Nephron progenitor cell (in vitro differentiated cells): ENCODE data around the gene MORC1.

Experiments used
- DNase-seq: peaks from one replicate; pipeline ENCODE4 v3.0.0; 2021
- H3K27ac Mint-ChIP-seq: 2 replicates; pipeline ENCODE4 v1.8.0; 2021; ENCODE audit warnings: mild to moderate bottlenecking, moderate library complexity, mixed read lengths
- H3K27me3 Mint-ChIP-seq: 2 replicates; pipeline ENCODE4 v1.8.0; 2021; ENCODE audit warnings: mild to moderate bottlenecking, low read depth, mixed read lengths; ENCODE audit not compliant: poor library complexity
- H3K36me3 Mint-ChIP-seq: 2 replicates; pipeline ENCODE4 v1.8.0; 2021; ENCODE audit warnings: low read depth, mixed read lengths
- H3K4me1 Mint-ChIP-seq: 2 replicates; pipeline ENCODE4 v1.8.0; 2021; ENCODE audit warnings: mixed read lengths
- H3K4me3 Mint-ChIP-seq: 2 replicates; pipeline ENCODE4 v1.8.0; 2021; ENCODE audit warnings: mild to moderate bottlenecking, moderate library complexity, mixed read lengths
- H3K9me3 Mint-ChIP-seq: 2 replicates; pipeline ENCODE4 v1.8.0; 2021; ENCODE audit warnings: mild to moderate bottlenecking, moderate library complexity, mixed read lengths
- CTCF ChIP-seq: fragments of 200-600 bp; sonication (generic); IDR thresholded peaks from 2 replicates; pipeline ENCODE4 v1.5.0; 2021; ENCODE audit warnings: antibody characterized with exemption

MORC1 gene

GRCh38 chr3:109117939-109118338 is at the start of gene MORC1:
Gene MORC1 (minus strand): TSS chr3:109118134. CDS start chr3:109118059, 75 bp downstream.
- H3K4me3 Mint-ChIP-seq = no peak within 1 kb of the TSS
- peaks cover 8% of the 10 kb centered on the region for H3K27me3 Mint-ChIP-seq
- peak within 1 kb of the TSS; percentile 77 for H3K27ac Mint-ChIP-seq
- peaks cover 62% of the 10 kb centered on the region for H3K4me1 Mint-ChIP-seq
- no peak for DNase-seq
- H3K36me3 Mint-ChIP-seq = peaks cover 15% of the 10 kb centered on the region
- H3K9me3 Mint-ChIP-seq = peaks cover 25% of the 10 kb centered on the region
- no peak for TF ChIP-seq CTCF

GRCh38 chr3:109165905-109166304 is 48.0 kb upstream of the MORC1 start:
- H3K9me3 Mint-ChIP-seq = peaks cover 5% of the 10 kb centered on the region
- DNase-seq = no peak
- H3K27ac Mint-ChIP-seq = no peak overlapping the region
- no peak for TF ChIP-seq CTCF
- H3K27me3 Mint-ChIP-seq = peaks cover 3% of the 10 kb centered on the region
- peaks cover 28% of the 10 kb centered on the region for H3K4me1 Mint-ChIP-seq
- H3K4me3 Mint-ChIP-seq = no peak overlapping the region
- no peaks in the 10 kb centered on the region for H3K36me3 Mint-ChIP-seq

GRCh38 chr3:109161487-109162123 is 43.7 kb upstream of the MORC1 start:
- H3K4me1 Mint-ChIP-seq = peaks cover 15% of the 10 kb centered on the region
- H3K27me3 Mint-ChIP-seq = peaks cover 6% of the 10 kb centered on the region
- H3K4me3 Mint-ChIP-seq = no peak overlapping the region
- peak overlapping the region; percentile 42 for H3K27ac Mint-ChIP-seq
- TF ChIP-seq CTCF = no peak
- peaks cover 3% of the 10 kb centered on the region for H3K36me3 Mint-ChIP-seq
- DNase-seq = no peak
- H3K9me3 Mint-ChIP-seq = peaks cover 32% of the 10 kb centered on the region

- Mint-ChIP-seq H3K9me3 (peaks cover 34% of the 10 kb centered on the region), H3K27me3 (peaks cover 10% of the 10 kb centered on the region), H3K4me3 (no peak overlapping the region), H3K4me1 (no peaks in the 10 kb centered on the region), H3K36me3 (peaks cover 3% of the 10 kb centered on the region), H3K27ac (no peak overlapping the region)
- DNase-seq = no peak
- TF ChIP-seq CTCF = no peak
These were observed 37.9 kb upstream of the MORC1 start for GRCh38 chr3:109155828-109156227.

- Mint-ChIP-seq H3K4me1 (no peaks in the 10 kb centered on the region), H3K27ac (peak overlapping the region; percentile 77), H3K27me3 (peaks cover 7% of the 10 kb centered on the region), H3K4me3 (no peak overlapping the region), H3K9me3 (peaks cover 30% of the 10 kb centered on the region), H3K36me3 (peaks cover 3% of the 10 kb centered on the region)
- no peak for DNase-seq
- TF ChIP-seq CTCF = no peak
These were observed 37.0 kb upstream of the MORC1 start for GRCh38 chr3:109154979-109155378.

- H3K27ac Mint-ChIP-seq = no peak overlapping the region
- TF ChIP-seq CTCF = no peak
- peaks cover 6% of the 10 kb centered on the region for H3K27me3 Mint-ChIP-seq
- H3K4me1 Mint-ChIP-seq = no peaks in the 10 kb centered on the region
- no peak for DNase-seq
- peaks cover 1% of the 10 kb centered on the region for H3K36me3 Mint-ChIP-seq
- no peak overlapping the region for H3K4me3 Mint-ChIP-seq
- H3K9me3 Mint-ChIP-seq = peaks cover 8% of the 10 kb centered on the region
These were observed 34.4 kb upstream of the MORC1 start for GRCh38 chr3:109152320-109152719.
